SK-N-SH (cell line): ENCODE measurements around the gene NAXE.

ENCODE experiments used
- CHD2 ChIP-seq: fragments of 150-350 bp; IDR thresholded peaks from 2 replicates; pipeline ENCODE4 v1.6.1; 2018; ENCODE audit warnings: low read length; ENCODE audit not compliant: partially characterized antibody
- CTCF ChIP-seq: fragments of 200-600 bp; sonication (generic); IDR thresholded peaks from 2 replicates; pipeline ENCODE4 v1.6.1; 2017; ENCODE audit warnings: antibody characterized with exemption, mild to moderate bottlenecking, moderate library complexity

GRCh38 chr1:156640842-156641706 lies 49.5 kb downstream of the NAXE start:
- no peak for TF ChIP-seq CTCF
- no peak for TF ChIP-seq CHD2
